NCI-H446 (cell line): ENCODE data around the gene USP9X.
"Not testable (repeated sequence)": the region's sequence is repeated elsewhere in the genome, so short reads cannot be mapped to it uniquely, and the experiment has no call there.

Experiments
- DNase-seq, 2 experiments: peaks; one replicate each; lab custom pipeline; 2025; lab: John Stamatoyannopoulos, UW

The USP9X gene

DNA sequence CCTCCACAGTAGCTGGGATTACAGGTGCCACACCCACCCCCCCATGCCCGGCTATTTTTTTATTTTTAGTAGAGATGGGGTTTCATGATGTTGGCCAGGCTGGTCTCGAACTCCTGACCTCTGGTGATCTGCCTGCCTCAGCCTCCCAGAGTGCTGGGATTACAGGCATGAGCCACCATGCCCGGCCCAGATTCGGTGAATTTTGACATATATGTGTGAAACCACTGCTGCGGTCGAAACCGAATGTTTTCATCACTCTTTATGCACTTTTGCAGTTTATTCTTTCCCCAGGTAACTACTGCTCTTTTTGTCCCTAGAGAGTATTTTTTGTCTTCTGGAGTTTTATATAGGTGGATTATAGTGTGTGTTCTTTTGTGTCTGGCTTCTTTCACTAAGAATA is 101.7 kb downstream of the USP9X start:
- DNase-seq = not testable (repeated sequence)

DNA sequence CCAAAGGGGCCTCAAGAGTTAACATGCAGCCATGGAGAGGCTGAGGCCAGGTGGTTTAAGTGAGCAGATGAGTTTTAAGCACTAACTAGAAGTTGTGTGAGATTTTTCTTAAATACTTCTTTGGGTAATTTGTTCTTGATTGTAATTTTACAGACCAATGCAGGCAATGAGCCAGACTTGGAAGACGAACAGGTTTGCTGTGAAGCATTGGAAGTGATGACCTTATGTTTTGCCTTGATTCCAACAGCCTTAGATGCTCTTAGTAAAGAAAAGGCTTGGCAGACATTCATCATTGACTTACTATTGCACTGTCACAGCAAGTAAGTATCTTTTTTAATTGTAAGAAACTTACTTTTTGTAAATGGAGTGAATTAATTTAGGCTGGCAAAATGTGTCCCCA is 103.9 kb downstream of the USP9X start:
- peak in 1 of 2 experiments; percentile 14 for DNase-seq

- DNase-seq = no peak
Measured at GRCh38 chrX:41192880-41193279, 107.6 kb downstream of the USP9X start.

- DNase-seq = no peak
Measured at GRCh38 chrX:41198410-41198809, 113.2 kb downstream of the USP9X start.

DNA sequence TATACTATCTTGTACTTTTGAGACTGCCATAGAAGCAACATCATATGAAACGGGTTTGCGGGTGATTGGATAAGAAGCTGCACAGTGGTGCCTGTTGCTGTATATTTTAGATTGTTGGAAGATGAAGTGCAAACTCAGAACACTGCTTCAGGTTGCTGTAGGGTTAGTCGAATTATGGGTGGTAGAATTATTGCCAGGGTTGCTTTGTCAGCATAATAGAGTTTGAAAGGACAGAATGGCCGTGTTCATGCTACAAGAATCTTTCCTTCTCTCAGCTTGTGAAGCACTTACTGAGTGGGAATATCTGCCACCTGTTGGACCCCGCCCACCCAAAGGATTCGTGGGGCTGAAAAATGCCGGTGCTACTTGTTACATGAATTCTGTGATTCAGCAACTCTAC is 115.5 kb downstream of the USP9X start:
- DNase-seq = no peak

GRCh38 chrX:41209853-41210252 is 124.6 kb downstream of the USP9X start:
- DNase-seq = no peak

GRCh38 chrX:41224605-41225004 is 139.4 kb downstream of the USP9X start:
- DNase-seq = no peak

DNA sequence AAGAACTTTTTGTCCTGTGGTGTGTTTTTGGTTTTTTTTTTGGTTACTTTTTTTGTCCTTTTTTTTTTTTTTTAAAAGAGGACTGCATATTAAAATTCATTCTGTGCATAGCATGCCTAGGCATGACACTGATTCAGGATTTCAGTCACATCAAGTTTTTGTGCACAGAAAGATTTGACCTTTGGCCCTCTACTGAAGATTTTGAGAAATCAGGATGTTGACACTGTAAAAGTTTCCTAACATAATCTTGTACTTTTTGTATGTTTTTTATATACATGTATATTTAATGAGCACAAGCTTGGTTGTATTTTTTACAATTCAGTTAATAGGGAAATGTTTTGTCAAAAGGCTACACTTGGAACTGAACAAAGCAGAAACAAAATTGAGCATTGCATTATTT is 148.7 kb downstream of the USP9X start:
- no peak for DNase-seq

DNA sequence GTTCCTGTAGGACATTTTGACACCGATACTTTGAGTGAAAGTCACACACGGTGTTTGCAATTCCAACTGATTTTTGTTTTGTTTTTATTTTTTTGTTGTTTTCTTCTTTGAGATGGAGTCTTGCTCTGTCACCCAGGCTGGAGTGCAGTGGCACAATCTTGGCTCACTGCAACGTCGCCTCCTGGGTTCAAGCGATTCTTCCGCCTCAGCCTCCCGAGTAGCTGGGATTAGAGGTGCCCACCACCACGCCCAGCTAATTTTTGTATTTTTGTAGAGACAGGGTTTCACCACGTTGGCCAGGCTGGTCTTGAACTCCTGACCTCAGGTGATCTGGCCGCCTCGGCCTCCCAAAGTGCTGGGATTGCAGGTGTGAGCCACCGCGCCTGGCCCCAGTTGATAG is 149.2 kb downstream of the USP9X start:
- not testable (repeated sequence) for DNase-seq

GRCh38 chrX:41234962-41235361 is 149.7 kb downstream of the USP9X start:
- DNase-seq = no peak

DNA sequence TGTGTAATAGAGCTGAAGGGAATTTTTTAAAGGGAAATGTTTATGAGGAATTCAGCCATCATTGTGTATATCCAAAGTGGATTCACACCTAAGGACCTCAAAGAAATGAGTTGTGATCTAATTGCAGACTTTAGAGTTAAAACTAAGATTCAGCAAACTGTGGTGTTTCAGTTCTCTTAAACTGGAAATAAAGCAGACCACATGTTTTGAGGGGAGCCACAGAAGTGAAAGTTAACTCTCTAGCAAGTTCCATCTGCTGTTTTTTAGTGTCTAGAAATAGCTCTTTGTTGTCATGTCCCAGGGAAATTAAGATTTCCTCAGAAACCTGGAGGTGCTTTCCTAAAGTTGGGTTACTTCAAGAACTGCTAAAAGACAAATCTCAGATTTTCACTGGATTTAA is 151.4 kb downstream of the USP9X start:
- no peak for DNase-seq

GRCh38 chrX:41240509-41240908 is 155.3 kb downstream of the USP9X start:
- DNase-seq = no peak

DNA sequence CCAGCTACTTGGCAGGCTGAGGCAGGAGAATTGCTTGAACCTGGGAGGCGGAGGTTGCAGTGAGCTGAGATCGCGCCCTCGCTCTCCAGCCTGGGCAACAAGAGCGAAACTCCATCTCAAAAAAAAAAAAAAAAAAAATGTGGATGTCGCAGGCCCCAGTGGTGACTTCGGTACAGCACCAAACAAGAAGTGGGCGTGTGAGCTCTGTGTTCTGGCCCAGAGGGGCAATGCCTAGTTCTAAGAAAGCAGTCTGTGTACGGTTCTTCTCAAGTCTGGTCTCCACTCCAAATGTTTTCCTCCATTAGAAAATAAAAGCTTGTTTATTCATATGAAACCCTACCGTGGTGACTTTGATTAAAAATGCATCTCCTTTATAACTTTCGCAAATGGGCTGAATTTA is 156.7 kb downstream of the USP9X start:
- DNase-seq = no peak

GRCh38 chrX:41245641-41246040 is 160.4 kb downstream of the USP9X start:
- DNase-seq = no peak

- DNase-seq = no peak
Measured at GRCh38 chrX:41250867-41251266, 165.6 kb downstream of the USP9X start.

DNA sequence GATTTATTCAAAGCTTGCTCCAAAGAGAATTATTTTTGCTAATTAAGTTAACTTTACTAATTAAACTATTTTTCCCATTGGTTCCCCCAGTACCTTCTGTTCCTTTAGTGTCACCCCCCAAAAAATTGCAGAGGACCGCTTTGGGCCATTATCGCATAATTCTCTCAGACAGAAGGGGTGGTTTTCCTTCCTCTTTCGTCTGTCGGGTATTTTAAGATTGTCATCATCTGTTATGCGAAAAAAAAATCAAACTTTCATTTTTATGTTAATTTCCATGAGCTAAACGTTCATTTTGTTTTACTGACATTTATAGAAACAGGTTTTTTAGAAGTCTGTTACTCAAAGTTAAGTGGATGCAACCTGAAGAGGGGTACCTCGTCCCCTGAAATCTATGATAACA is 172.6 kb downstream of the USP9X start:
- no peak for DNase-seq

- DNase-seq = no peak
Measured at GRCh38 chrX:41258226-41258625, 173.0 kb downstream of the USP9X start.

GRCh38 chrX:41258871-41259270 is 173.6 kb downstream of the USP9X start:
- DNase-seq = no peak

DNA sequence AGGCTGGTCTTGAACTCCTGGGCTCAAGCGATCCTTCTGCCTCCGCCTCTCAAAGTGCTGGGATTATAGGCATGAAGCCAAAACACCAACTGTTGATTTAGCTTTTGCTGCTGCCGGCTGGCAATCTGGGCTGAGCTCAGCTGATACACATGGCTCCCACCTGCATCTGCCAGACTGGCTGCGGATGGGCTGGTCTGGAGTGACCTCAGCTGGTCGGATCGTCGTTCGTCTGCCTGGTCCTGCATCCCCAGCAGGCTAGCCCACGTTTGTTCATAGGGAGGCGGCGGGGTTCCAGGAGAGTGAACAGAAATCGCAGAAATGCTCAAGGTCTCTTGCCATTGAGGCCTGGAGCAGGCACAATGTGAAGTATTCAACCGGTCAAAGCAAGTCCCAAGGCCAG is 174.3 kb downstream of the USP9X start:
- DNase-seq = peak in 1 of 2 experiments; percentile 32

- no peak for DNase-seq
Measured at GRCh38 chrX:41265615-41266014, 180.4 kb downstream of the USP9X start.

- no peak for DNase-seq
Measured at GRCh38 chrX:41273638-41274037, 188.4 kb downstream of the USP9X start.

- peak; percentile 16 to 52 for DNase-seq
Measured at GRCh38 chrX:41275661-41276609, 190.7 kb downstream of the USP9X start.

GRCh38 chrX:41276661-41277506 is 191.6 kb downstream of the USP9X start:
- no peak for DNase-seq
